IMR-90 (cell line): Measurements from ENCODE around the gene HMCN1. TPM values are rescaled to one million over a fixed set of nuclear protein-coding genes. Genes with fewer than 3 reads are reported as not detected.

ENCODE experiments used
- ATAC-seq: fragments of 200-7000 bp; cut with Tn5 transposase; 2 replicates; pipeline ENCODE4 v1.9.1; 2020; ENCODE audit warnings: low read depth, mild to moderate bottlenecking, moderate library complexity
- BruUV-seq: library from RNA; stranded (reverse); fragments of 400-500 nt; replicated peaks from 2 replicates; lab custom pipeline; 2021; lab: Mats Ljungman, UMichigan
- CTCF ChIA-PET: fragments of 300-600 bp; formaldehyde crosslinking; extraction: SDS; loops from one replicate; lab custom pipeline; 2021; ENCODE audit warnings: antibody characterized with exemption; lab: Yijun Ruan, JAX
- POLR2A ChIA-PET: fragments of 300-600 bp; sonication (Branson Sonifier 250); formaldehyde crosslinking; loops from one replicate; lab custom pipeline; 2022; ENCODE audit warnings: antibody characterized with exemption; ENCODE audit not compliant: unreplicated experiment; lab: Charles Lee
- DNase-seq: peaks from one replicate; pipeline ENCODE4 v3.0.0; 2013
- H2AFZ ChIP-seq: replicated peaks from 2 replicates; pipeline ENCODE3; 2013; ENCODE audit warnings: low read length, mild to moderate bottlenecking; ENCODE audit not compliant: poor library complexity
- H2AK5ac ChIP-seq: 2 replicates; pipeline ENCODE4 v1.6.1; 2013; ENCODE audit warnings: low read depth, low read length, inconsistent platforms
- H2AK9ac ChIP-seq: replicated peaks from 2 replicates; pipeline ENCODE3; 2013; ENCODE audit warnings: mild to moderate bottlenecking, low read depth, low read length, moderate library complexity; ENCODE audit not compliant: poor library complexity
- H2BK120ac ChIP-seq: 2 replicates; pipeline ENCODE4 v1.6.1; 2013; ENCODE audit warnings: low read depth, low read length, inconsistent platforms
- H2BK15ac ChIP-seq: 3 replicates; pipeline ENCODE4 v1.6.1; 2013; ENCODE audit warnings: low read depth, low read length, inconsistent platforms
- H2BK20ac ChIP-seq: 2 replicates; pipeline ENCODE4 v1.6.1; 2013; ENCODE audit warnings: low read depth, mild to moderate bottlenecking, inconsistent platforms, low read length, moderate library complexity
- H2BK5ac ChIP-seq: 2 replicates; pipeline ENCODE4 v1.6.1; 2013; ENCODE audit warnings: mild to moderate bottlenecking, low read depth, low read length, inconsistent platforms; ENCODE audit not compliant: poor library complexity, severe bottlenecking
- H3K14ac ChIP-seq: replicated peaks from 2 replicates; pipeline ENCODE4 v1.6.1; 2013; ENCODE audit warnings: low read depth, low read length, inconsistent platforms
- H3K18ac ChIP-seq: 2 replicates; pipeline ENCODE4 v1.6.1; 2013; ENCODE audit warnings: low read depth, low read length, control low read depth
- H3K23ac ChIP-seq: 2 replicates; pipeline ENCODE4 v1.6.1; 2013; ENCODE audit warnings: low read depth, low read length, inconsistent platforms
- H3K27ac ChIP-seq: 2 replicates; pipeline ENCODE4 v1.5.1; 2013; ENCODE audit warnings: mild to moderate bottlenecking, control low read depth, low read length; ENCODE audit not compliant: insufficient read depth
- H3K27me3 ChIP-seq: 2 replicates; pipeline ENCODE4 v1.6.1; 2013; ENCODE audit warnings: low read length; ENCODE audit not compliant: control insufficient read depth, insufficient read depth
- H3K36me3 ChIP-seq: 2 replicates; pipeline ENCODE4 v1.6.1; 2013; ENCODE audit warnings: low read length, mixed read lengths; ENCODE audit not compliant: control insufficient read depth, insufficient read depth
- H3K4ac ChIP-seq: 2 replicates; pipeline ENCODE4 v1.6.1; 2013; ENCODE audit warnings: low read depth, low read length, inconsistent platforms
- H3K4me1 ChIP-seq: 2 replicates; pipeline ENCODE4 v1.6.1; 2013; ENCODE audit warnings: low read length, mixed read lengths; ENCODE audit not compliant: control insufficient read depth, insufficient read depth
- H3K4me2 ChIP-seq: 2 replicates; pipeline ENCODE4 v1.6.1; 2013; ENCODE audit warnings: low read depth, mild to moderate bottlenecking, control low read depth, low read length, moderate library complexity
- H3K4me3 ChIP-seq: 2 replicates; pipeline ENCODE4 v1.5.1; 2013; ENCODE audit warnings: low read depth, mild to moderate bottlenecking, control low read depth, low read length, moderate library complexity; ENCODE audit not compliant: insufficient read depth
- H3K56ac ChIP-seq: 2 replicates; pipeline ENCODE4 v1.6.1; 2013; ENCODE audit warnings: low read length, inconsistent platforms; ENCODE audit not compliant: insufficient read depth; ENCODE audit errors: extremely low read depth
- H3K79me1 ChIP-seq, 2 experiments: 2 replicates each; pipeline ENCODE4 v1.6.1; 2013; ENCODE audit warnings: low read length in 2 of 2, inconsistent platforms in 1 of 2, low read depth in 1 of 2
- H3K9ac ChIP-seq: 2 replicates; pipeline ENCODE4 v1.6.1; 2013; ENCODE audit warnings: low read depth, low read length, control low read depth
- H3K9me1 ChIP-seq: 2 replicates; pipeline ENCODE4 v1.6.1; 2013; ENCODE audit warnings: low read length, inconsistent platforms; ENCODE audit not compliant: insufficient read depth
- H3K9me3 ChIP-seq: 2 replicates; pipeline ENCODE4 v1.6.1; 2013; ENCODE audit warnings: low read length; ENCODE audit not compliant: control insufficient read depth, insufficient read depth
- H4K20me1 ChIP-seq: 2 replicates; pipeline ENCODE4 v1.6.1; 2013; ENCODE audit warnings: low read length, inconsistent platforms; ENCODE audit not compliant: insufficient read depth
- H4K5ac ChIP-seq: 2 replicates; pipeline ENCODE4 v1.6.1; 2013; ENCODE audit warnings: mild to moderate bottlenecking, low read depth, low read length, control low read depth
- H4K8ac ChIP-seq, 2 experiments: 2 replicates each; pipeline ENCODE4 v1.6.1; 2013; ENCODE audit warnings: low read depth in 2 of 2, low read length in 2 of 2, control low read depth in 1 of 2, inconsistent platforms in 1 of 2
- H4K91ac ChIP-seq: 2 replicates; pipeline ENCODE4 v1.6.1; 2013; ENCODE audit warnings: low read depth, low read length, inconsistent platforms; ENCODE audit not compliant: insufficient read depth
- BHLHE40 ChIP-seq: fragments of 150-350 bp; IDR thresholded peaks from 2 replicates; pipeline ENCODE4 v1.6.1; 2016; ENCODE audit warnings: mild to moderate bottlenecking, low read depth, low read length
- CEBPB ChIP-seq: IDR thresholded peaks from 2 replicates; pipeline ENCODE4 v1.6.1; 2012; ENCODE audit warnings: low read depth, low read length, improper control_type of control experiment
- CTCF ChIP-seq: conservative IDR thresholded peaks from 2 replicates; pipeline ENCODE4 v1.5.1; 2012; ENCODE audit warnings: mild to moderate bottlenecking, low read depth, low read length, improper control_type of control experiment
- FOS ChIP-seq: fragments of 150-350 bp; IDR thresholded peaks from 2 replicates; pipeline ENCODE4 v1.6.1; 2016; ENCODE audit warnings: low read depth, low read length
- NFE2L2 ChIP-seq: fragments of 150-350 bp; IDR thresholded peaks from 2 replicates; pipeline ENCODE4 v1.6.1; 2016; ENCODE audit warnings: low read depth, mild to moderate bottlenecking, low read length
- RCOR1 ChIP-seq: IDR thresholded peaks from 2 replicates; pipeline ENCODE4 v1.6.1; 2012; ENCODE audit warnings: mild to moderate bottlenecking, low read length, improper control_type of control experiment; ENCODE audit not compliant: insufficient replicate concordance
- RFX5 ChIP-seq: IDR thresholded peaks from 2 replicates; pipeline ENCODE4 v1.8.0; 2012; ENCODE audit warnings: low read depth, mild to moderate bottlenecking, low read length, moderate library complexity
- whole genome bisulfite sequencing, 2 experiments: methylation state at CpG; one replicate each; pipeline versions ENCODE4 v1.1.5 to v1.1.7; 2013; ENCODE audit warnings: missing lambda C conversion rate in 2 of 2; ENCODE audit not compliant: insufficient read length in 1 of 2; ENCODE audit errors: extremely low coverage in 2 of 2; 5-methylcytosine and 5-hydroxymethylcytosine counted together
- dilution Hi-C: fragments of 300-500 bp; cut with HindIII; formaldehyde crosslinking; loops from one replicate; pipeline ENCODE4 v1.14.3; 2018; ENCODE audit warnings: low sequenced_read_pairs; ENCODE audit not compliant: unreplicated experiment
- in situ Hi-C: fragments of 300-500 bp; cut with MboI; formaldehyde crosslinking; loops from 3 replicates; pipeline ENCODE4 v1.14.3; 2019; ENCODE audit warnings: low sequenced_read_pairs, inconsistent platforms, mixed read lengths
- intact Hi-C: fragments of 100-400 bp; cut with micrococcal nuclease; formaldehyde crosslinking; loops from 2 replicates; pipeline ENCODE4 v1.10.0; 2022
- polyA plus RNA-seq, 3 experiments: library from polyadenylated mRNA; depleted of rRNA; stranded (reverse); fragments of >200 nt; gene quantifications; 2 replicates each; pipeline ENCODE4 v1.2.3, GENCODE V29; 2012; ENCODE audit warnings: low replicate concordance in 1 of 3
- total RNA-seq: library from RNA; depleted of rRNA; stranded (reverse); fragments of >200 nt; gene quantifications from 2 replicates; pipeline ENCODE4 v1.2.3, GENCODE V29; 2012

HMCN1 gene
- total and polyA plus RNA-seq, 2 of the 4 experiments (the other 2 are of a cell fraction), result 6.1 to 11.7 TPM

- H3K27ac ChIP-seq, result peak overlapping the region; percentile 78; the same call in 1 of the 2 replicates
- ATAC-seq (peak; percentile 73), DNase-seq (peak; percentile 94)
- TF ChIP-seq FOS (peak; percentile 96), CTCF (no peak), NFE2L2 (no peak), RCOR1 (no peak), RFX5 (peak; percentile 55; the same call in 1 of the 2 replicates), BHLHE40 (peak; percentile 42; the same call in 1 of the 2 replicates), CEBPB (peak; percentile 74)
- peak overlapping the region; percentile 98 for H2BK20ac ChIP-seq
- H3K36me3 ChIP-seq, result no peaks in the 10 kb centered on the region
- peaks cover 24% of the 10 kb centered on the region for H3K9me1 ChIP-seq
- H3K9me3 ChIP-seq, result no peaks in the 10 kb centered on the region
- peak overlapping the region; percentile 94 for H3K14ac ChIP-seq
- in situ Hi-C loops (no loop called here), dilution Hi-C loops (no loop called here), intact Hi-C loops (no loop called here)
- peak overlapping the region; percentile 97 for H2BK5ac ChIP-seq
- peak overlapping the region; percentile 47; the same call in 1 of the 2 replicates for H4K5ac ChIP-seq
- H3K18ac ChIP-seq, result peak overlapping the region; percentile 91; the same call in 1 of the 2 replicates
- H2BK120ac ChIP-seq, result peak overlapping the region; percentile 98
- no peaks in the 10 kb centered on the region for H4K20me1 ChIP-seq
- peak overlapping the region; percentile 72 for H3K56ac ChIP-seq
- H3K4me2 ChIP-seq, result peak overlapping the region; percentile 82; the same call in 1 of the 2 replicates
- peak overlapping the region; percentile 88; the same call in 2 of the 3 replicates for H2BK15ac ChIP-seq
- ChIA-PET POLR2A (no interaction called here), CTCF (interaction anchor here (0.6 to 1.8 kb wide), 4 partner anchors 12 to 35 kb away, joined by 3 to 6 read pairs (median 4); no protein-coding TSS in a partner anchor)
- WGBS, 2 experiments, result no CpG with 5 or more reads among the region's 3 CpGs
- peak overlapping the region; percentile 82 for H3K23ac ChIP-seq
- peaks cover 20% of the 10 kb centered on the region for H3K4me1 ChIP-seq
- H3K9ac ChIP-seq, result no peak overlapping the region
- BruUV-seq, result no TSS peak
- peaks cover 0 to 3% of the 10 kb centered on the region in 2 experiments; a peak in 1 of 4 replicates for H3K79me1 ChIP-seq
- H3K4ac ChIP-seq, result peak overlapping the region; percentile 99
- H4K91ac ChIP-seq, result peak overlapping the region; percentile 91
- peak overlapping the region; percentile 62 for H2AK9ac ChIP-seq
- H3K4me3 ChIP-seq, result no peak overlapping the region
- H2AK5ac ChIP-seq, result peak overlapping the region; percentile 96
- peak overlapping the region; percentile 71 to 91; a peak in 3 of 4 replicates for H4K8ac ChIP-seq
- H2AFZ ChIP-seq, result peak overlapping the region; percentile 84
- no peaks in the 10 kb centered on the region for H3K27me3 ChIP-seq
Measured at GRCh38 chr1:186188004-186188539, 453.9 kb downstream of the HMCN1 start.
